Urinary bladder (tissue), 4 donors: ENCODE data around the gene UBE2M. TPM values are rescaled to one million over a fixed set of nuclear protein-coding genes. Genes with fewer than 3 reads are reported as not detected.
"Not testable (repeated sequence)": the region's sequence is repeated elsewhere in the genome, so short reads cannot be mapped to it uniquely, and the experiment has no call there.

Experiments
- DNase-seq: peaks from one replicate; pipeline ENCODE4 v3.0.0-alpha.2; 2015; ENCODE audit errors: extremely low spot score
- H3K27ac ChIP-seq: one replicate; pipeline ENCODE4 v1.5.1; 2013; ENCODE audit warnings: low read depth, mild to moderate bottlenecking, moderate library complexity
- H3K36me3 ChIP-seq: one replicate; pipeline ENCODE4 v1.6.1; 2013; ENCODE audit warnings: mild to moderate bottlenecking, moderate library complexity; ENCODE audit not compliant: insufficient read depth
- H3K4me1 ChIP-seq: one replicate; pipeline ENCODE4 v1.6.1; 2013; ENCODE audit warnings: mild to moderate bottlenecking, moderate library complexity; ENCODE audit not compliant: insufficient read depth
- H3K4me3 ChIP-seq: one replicate; pipeline ENCODE4 v1.5.1; 2013; ENCODE audit warnings: low read depth, low read length
- WGBS: extraction: QIAGEN DNeasy Blood & Tissue Kit; methylation state at CpG from one replicate; pipeline ENCODE4 v1.1.7; 2013; 5-methylcytosine and 5-hydroxymethylcytosine counted together
- polyA plus RNA-seq: library from polyadenylated mRNA; stranded (reverse); fragments of 200-250 nt; gene quantifications from one replicate; pipeline ENCODE4 v1.2.3, GENCODE V29; 2013
- total RNA-seq: library from RNA; depleted of rRNA; stranded (reverse); fragments of >200 nt; gene quantifications from one replicate; pipeline ENCODE4 v1.2.3, GENCODE V29; 2014
- donor health status: healthy with polysubstance abuse.
- donor health status: healthy.

Gene UBE2M
- total RNA-seq (31.0 TPM), polyA plus RNA-seq (69.3 TPM)

GRCh38 chr19:58558066-58558622 is at the start of gene UBE2M:
TSS of gene UBE2M (minus strand) at chr19:58558611. CDS start at chr19:58558381, 230 bp downstream.
- peak within 1 kb of the TSS; percentile 71 for H3K4me3 ChIP-seq
- WGBS, result under 1% methylated on average over 62 of the region's 62 CpGs
- no peaks in the 10 kb centered on the region for H3K36me3 ChIP-seq
- peak within 1 kb of the TSS; percentile 99 for H3K27ac ChIP-seq
- H3K4me1 ChIP-seq, result no peaks in the 10 kb centered on the region
- no peak for DNase-seq

GRCh38 chr19:58607213-58607612 is 48.8 kb upstream of the UBE2M start:
- 90% methylated on average over 24 of the region's 28 CpGs for WGBS
- H3K4me3 ChIP-seq, H3K4me1 ChIP-seq: not testable (repeated sequence)

GRCh38 chr19:58606251-58606896 is 48.0 kb upstream of the UBE2M start:
- not testable (repeated sequence) for H3K4me3 ChIP-seq, H3K36me3 ChIP-seq, H3K4me1 ChIP-seq, H3K27ac ChIP-seq, DNase-seq
- 72% methylated on average over 62 of the region's 62 CpGs for WGBS

More at GRCh38 chr19:58607213-58607612, 48.8 kb upstream of the UBE2M start:
- H3K27ac ChIP-seq, DNase-seq, H3K36me3 ChIP-seq: not testable (repeated sequence)

DNA sequence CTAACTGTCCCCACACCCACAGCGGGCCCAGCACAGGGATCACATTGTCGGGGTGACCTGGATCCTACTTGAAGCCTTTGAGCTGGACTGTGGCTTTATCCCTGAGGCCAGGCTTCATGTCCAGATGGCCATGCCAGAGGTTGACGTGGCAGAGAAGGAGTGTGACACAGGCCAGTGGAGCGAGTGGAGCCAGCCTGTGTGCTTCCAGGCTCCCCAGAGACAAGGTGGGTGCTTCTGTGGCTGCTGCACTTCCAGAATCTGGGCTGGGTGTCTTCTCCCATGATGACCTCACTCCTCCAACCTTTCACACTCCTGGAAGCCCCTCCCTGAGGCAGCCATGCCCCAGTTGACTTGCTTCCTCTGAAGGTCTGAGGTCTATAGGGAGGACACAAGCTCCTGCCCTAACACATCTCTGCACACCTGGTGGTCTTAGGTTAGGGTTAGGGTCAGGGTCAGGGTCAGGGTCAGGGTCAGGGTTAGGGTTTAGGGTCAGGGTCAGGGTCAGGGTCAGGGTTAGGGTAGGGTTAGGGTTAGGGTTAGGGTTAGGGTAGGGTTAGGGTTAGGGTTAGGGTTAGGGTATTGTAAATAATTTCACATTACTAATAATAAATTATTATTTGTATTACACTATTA is 27.8 kb upstream of the UBE2M start:
- H3K27ac ChIP-seq, result no peak overlapping the region
- WGBS, result 93% methylated on average over 4 of the region's 4 CpGs
- DNase-seq, result no peak
- no peaks in the 10 kb centered on the region for H3K4me1 ChIP-seq
- no peak overlapping the region for H3K4me3 ChIP-seq
- H3K36me3 ChIP-seq, result no peaks in the 10 kb centered on the region

- Histone ChIP-seq H3K4me3 (no peak overlapping the region), H3K36me3 (no peaks in the 10 kb centered on the region), H3K4me1 (no peaks in the 10 kb centered on the region), H3K27ac (no peak overlapping the region)
- 76% methylated on average over 6 of the region's 6 CpGs for WGBS
- no peak for DNase-seq
These were observed 27.2 kb upstream of the UBE2M start for GRCh38 chr19:58585442-58586132.

- no peaks in the 10 kb centered on the region for H3K4me1 ChIP-seq
- DNase-seq, result no peak
- 86% methylated on average over 8 of the region's 9 CpGs for WGBS
- H3K36me3 ChIP-seq, result no peaks in the 10 kb centered on the region
- no peak overlapping the region for H3K27ac ChIP-seq
- no peak overlapping the region for H3K4me3 ChIP-seq
These were observed 26.4 kb upstream of the UBE2M start for GRCh38 chr19:58584498-58585441.

DNA sequence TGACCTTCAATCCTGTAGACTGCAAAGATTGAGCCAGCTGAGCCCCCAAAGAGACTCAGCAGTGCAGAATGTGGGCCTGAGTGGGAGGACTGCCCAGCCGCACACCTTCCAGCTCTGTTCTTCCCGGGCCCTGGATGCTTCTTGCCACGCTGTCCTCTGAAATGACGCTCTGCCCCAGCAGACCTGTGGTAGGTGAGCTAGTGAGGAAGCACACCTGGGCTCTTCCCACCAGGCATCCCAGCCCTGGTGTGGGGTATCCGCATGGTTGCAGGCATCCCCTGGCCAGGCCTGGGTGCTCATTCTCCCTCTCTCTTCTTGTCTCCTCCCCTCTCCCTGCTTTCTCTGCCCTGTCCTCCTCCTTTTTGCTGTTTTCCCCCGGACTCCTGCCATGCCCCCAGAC is 24.6 kb upstream of the UBE2M start:
- Histone ChIP-seq H3K27ac (no peak overlapping the region), H3K4me1 (no peaks in the 10 kb centered on the region), H3K4me3 (no peak overlapping the region), H3K36me3 (no peaks in the 10 kb centered on the region)
- WGBS, result 95% methylated on average over 6 of the region's 6 CpGs
- DNase-seq, result no peak

- peak; percentile 45 for DNase-seq
- Histone ChIP-seq H3K4me3 (no peak overlapping the region), H3K27ac (no peak overlapping the region), H3K4me1 (no peaks in the 10 kb centered on the region), H3K36me3 (no peaks in the 10 kb centered on the region)
- 67% methylated on average over 62 of the region's 62 CpGs for WGBS
These were observed 23.1 kb upstream of the UBE2M start for GRCh38 chr19:58581227-58582141.

GRCh38 chr19:58579473-58580142 is 21.2 kb upstream of the UBE2M start:
- Histone ChIP-seq H3K36me3 (no peaks in the 10 kb centered on the region), H3K27ac (no peak overlapping the region), H3K4me3 (no peak overlapping the region), H3K4me1 (no peaks in the 10 kb centered on the region)
- 88% methylated on average over 8 of the region's 8 CpGs for WGBS
- no peak for DNase-seq

DNA sequence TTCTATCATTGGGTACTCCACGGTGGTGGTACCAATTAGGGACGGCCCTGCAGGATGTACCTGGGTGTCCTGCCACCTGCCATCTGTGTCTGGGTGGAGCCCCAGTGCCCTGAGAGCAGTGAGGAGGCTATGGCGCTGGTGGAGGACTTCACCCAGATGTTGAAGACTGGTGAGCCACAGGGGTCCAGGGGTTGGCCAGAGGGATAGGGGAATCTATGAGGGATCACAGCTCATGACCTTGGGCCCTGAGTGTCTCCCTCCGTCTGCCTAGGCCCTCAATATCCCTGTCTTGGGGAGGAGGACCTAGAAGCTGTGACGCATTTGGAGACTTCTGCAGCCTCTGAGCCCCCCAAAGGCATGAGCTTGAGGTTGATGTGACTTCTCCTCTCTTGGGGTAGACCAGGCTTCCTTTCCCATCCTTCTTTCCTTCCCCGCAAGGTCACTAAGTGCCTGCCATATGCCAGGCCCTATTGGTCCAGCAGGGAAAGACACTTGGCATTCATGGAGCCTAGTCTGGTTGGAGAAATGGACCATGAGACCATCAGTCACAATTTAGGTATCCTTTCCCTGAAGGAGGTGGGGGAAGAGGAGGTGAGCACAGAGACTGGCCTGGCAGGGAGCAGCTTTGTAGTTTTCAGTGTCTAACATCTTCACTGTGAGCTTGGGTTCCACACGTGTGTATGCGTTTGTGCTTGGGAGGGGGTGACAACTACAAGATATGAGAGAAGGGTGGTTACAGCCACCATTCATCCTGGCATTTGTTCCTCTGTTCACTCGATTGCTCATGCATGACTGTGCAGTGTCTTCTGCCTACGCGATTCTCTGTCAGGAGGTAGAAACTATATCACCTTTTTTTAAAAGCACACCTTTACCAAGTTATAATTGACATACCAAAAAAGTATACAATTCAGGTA is 19.9 kb upstream of the UBE2M start:
- Histone ChIP-seq H3K4me3 (no peak overlapping the region), H3K36me3 (no peaks in the 10 kb centered on the region), H3K4me1 (no peaks in the 10 kb centered on the region), H3K27ac (no peak overlapping the region)
- no peak for DNase-seq
- WGBS, result 87% methylated on average over 11 of the region's 11 CpGs

DNA sequence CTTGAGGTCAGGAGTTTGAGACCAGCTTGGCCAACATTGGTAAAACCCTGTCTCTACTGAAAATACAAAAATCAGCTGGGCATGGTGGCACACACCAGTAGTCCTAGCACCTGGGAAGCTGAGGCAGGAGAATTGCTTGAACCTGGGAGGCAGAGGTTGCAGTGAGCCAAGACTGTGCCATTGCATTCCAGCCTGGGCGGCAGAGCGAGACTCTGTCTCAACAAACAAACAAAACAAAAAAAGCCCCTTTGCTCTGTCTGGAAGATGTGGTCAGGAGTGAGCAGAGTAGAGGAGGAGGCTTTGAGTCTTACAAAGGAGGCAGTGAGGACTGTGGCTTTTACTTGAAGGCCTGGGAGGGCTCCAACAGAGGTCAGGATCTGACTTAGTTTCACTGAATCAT is 19.2 kb upstream of the UBE2M start:
- H3K4me3 ChIP-seq, result not testable (repeated sequence)

More for the DNA sequence above, 19.2 kb upstream of the UBE2M start:
- DNase-seq, H3K36me3 ChIP-seq, H3K27ac ChIP-seq, H3K4me1 ChIP-seq: not testable (repeated sequence)
- 92% methylated on average over 2 of the region's 2 CpGs for WGBS
